NCI-H128 (cell line): ENCODE results near the gene FBXO17.
"Not testable (repeated sequence)": the region's sequence is repeated elsewhere in the genome, so short reads cannot be mapped to it uniquely, and the experiment has no call there.

Source experiments
- DNase-seq: peaks from one replicate; lab custom pipeline; 2025; ENCODE audit not compliant: unreplicated experiment; lab: John Stamatoyannopoulos, UW

The FBXO17 gene, protein sequence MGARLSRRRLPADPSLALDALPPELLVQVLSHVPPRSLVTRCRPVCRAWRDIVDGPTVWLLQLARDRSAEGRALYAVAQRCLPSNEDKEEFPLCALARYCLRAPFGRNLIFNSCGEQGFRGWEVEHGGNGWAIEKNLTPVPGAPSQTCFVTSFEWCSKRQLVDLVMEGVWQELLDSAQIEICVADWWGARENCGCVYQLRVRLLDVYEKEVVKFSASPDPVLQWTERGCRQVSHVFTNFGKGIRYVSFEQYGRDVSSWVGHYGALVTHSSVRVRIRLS

DNA sequence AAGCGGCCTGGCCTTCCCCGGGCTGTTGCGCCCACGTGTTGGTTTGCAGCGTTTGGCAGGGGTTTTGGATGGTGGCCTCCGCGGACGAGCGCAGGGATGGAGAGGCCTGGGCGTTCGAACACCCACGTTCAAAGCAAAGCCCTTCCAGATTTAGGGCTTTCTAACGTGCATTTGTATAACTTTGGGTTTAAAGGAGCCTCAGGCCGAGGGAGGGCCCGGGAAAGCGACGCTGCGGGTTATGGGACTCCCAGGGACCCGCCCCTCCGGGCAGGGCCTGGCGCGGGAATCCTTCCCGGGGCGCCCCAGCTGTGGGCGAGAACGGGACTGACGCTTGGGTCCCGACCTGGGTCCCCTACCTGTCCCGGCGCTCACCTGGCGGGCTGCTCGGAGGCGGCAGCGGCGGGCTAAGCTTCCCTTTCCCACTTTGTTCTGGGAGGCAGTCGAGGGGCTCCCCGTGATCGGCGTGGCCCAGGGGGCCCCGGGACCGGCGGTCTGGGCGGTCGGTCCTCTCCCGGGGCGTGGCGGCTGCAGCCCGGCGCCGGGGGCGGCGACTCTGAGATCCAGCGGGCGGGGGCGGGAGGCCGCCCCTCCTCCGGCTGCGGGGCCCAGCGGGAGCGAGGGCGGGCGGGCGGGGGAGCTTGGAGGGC lies at the start of gene FBXO17:
FBXO17 (minus strand) TSS at position 529 of the 647 bp plus-strand sequence. CDS start 25,423 bp downstream, outside the sequence.
- no peak for DNase-seq

DNA sequence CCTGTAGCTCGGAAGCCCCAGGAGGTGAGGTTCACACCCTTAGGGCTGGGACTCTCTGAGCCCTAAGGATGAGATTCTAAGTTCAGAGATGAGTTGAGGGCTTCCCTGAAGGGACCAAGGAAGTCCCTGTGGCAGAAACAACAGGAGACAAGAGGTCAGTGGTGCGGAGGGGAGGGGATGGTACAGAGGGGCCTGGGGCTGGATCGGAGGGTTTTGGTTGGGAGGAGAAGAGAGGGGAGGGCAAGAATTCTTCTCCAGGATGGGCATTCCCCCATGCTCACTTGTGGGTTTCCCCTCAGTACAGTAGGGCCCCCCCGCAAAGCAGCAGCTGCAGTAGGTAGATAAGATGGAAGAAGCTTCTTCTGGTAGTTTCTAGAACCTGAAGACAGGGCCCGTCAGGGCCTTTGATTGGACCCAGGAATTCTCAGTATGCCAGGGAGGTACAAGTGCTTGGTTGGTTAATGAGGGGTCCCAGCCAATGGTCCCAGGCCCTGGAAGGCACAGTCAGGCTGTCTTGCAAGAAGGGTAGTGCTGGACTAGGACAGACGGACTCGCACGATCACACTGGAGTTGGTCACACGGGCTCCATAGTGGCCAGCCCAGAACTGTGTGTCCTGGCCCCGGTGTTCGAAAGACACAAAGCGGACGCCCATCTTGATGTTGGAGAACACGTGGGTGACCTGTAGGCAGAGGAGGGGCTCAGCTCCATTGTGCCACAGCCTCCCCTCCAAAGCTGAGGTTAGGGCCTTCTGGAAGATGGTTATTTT lies 49.5 kb upstream of the FBXO17 start:
- DNase-seq, result no peak

DNA sequence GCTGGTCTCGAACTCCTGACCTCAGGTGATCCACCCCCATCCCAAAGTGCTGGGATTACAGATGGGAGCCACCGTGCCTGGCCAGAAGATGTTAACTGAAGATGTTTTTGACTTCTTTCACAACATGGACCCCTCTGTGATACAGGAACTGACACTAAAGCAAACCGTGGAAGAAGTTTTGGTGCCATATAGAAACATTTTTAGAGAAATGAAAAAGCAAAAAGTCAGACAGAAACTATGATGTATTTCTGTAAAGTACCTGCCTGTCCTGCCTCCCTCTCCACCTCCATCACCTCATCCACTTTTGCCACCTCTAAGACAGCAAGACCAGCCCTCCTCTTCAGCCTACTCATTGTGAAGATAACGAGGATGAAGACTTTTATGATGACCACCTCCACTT lies 45.5 kb upstream of the FBXO17 start:
- no peak for DNase-seq

DNA sequence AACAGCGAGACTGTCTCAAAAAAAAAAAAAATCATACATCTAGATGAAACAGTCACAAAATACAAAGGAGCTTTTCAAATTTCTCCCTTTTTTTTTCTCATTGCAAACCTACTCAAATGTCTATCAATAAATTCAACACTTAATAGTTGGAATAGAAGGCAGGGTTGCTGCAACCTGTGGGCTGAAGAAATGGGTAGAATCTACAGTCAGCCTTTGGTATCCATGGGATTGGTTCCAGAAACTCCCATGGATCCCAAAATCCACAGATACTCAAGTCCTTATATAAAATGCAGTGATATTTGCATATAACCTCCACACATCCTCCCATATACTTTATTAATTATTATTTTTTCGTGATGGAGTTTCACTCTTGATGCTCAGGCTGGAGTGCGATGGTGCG lies 42.1 kb upstream of the FBXO17 start:
- no peak for DNase-seq

DNA sequence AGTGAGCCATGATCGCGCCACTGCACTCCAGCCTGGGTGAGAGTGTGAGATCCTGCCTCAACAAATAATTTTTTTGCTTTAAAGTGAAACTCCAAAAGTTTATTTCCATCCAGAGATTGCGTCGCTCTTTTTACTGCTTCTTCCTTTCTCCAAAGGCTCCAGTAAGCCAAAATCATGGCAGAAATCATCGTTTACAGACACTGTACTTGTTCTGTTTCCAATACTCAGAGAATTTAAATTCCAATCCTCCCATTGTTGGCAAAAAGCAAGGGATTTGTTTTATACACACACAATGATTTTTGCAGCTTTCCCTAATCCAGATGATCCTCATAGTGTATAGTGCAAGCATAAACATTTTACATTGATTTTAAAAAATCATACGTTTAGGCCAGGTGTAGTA lies 41.5 kb upstream of the FBXO17 start:
- no peak for DNase-seq

DNA sequence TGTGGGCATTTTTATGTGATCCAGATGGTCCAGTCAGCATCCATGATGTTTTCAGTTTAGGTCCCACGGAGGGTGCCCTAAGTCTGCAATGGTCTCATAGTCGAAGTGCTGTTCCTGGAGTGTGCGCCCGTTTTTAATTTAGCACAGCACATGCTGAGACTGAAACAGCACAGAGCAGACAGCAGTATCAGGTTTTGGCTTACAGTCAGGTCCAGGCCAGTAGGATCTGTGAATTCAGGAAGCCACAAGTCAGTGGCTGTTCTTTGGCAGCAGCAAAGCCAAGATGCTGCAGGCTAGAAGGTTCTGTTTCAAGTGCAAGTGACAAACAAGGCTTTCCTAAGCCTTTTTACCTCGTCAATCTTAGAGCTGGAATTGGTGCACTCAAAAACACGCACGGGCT lies 38.5 kb upstream of the FBXO17 start:
- DNase-seq, result no peak

DNA sequence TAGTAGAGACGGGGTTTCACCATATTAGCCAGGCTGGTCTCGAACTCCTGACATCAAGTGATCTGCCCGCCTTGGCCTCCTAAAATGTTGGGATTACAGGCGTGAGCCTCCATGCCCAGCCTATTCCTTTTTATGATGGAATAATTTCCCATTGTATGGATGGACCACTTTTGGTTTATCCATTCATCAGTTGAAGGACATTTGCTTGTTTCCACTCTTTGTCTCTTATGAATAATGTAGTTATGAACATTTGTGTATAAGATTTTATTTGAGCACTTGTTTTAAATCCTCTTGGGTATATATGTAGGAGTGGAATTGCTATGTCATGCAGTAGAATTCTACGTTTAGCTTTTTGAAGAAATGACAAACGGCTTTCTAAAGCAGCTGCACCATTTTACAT lies 33.5 kb upstream of the FBXO17 start:
- no peak for DNase-seq

DNA sequence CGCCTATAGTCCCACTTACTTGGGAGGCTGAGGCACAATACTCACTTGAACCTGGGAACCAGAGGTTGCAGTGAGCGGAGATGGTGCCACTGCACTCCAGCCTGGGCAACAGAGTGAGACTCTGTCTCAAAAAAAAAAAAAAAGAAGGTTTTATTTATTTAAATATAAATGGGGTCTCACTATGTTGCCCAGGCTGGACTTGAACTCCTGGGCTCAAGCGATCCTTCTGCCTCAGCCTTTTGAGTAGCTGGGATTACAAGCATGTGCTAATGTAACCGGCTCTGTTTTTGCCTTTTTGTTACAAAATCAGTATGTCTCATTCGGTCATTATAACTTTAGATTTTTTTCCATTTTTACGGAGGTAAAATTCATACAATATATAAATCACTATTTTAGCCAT lies 32.6 kb upstream of the FBXO17 start:
- no peak for DNase-seq

DNA sequence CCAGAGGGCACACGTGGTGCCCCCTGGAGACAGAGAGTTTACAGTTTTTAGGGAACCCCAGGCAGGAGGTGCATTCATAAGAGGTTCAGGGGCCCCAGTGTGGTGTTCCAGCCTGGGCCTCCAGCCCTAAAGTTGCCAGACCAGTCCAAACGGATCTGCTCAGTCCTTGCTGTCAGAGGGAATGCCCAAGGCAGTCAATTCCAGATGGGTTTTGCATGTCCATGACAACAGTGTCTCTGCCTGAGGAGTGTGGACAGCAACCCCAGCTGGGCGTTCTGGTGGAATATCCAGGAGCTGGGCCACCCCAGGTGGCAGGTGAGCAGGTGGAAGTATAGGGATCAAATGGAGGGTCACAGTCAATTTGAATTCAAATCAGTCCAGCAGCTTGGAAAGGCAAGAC lies 31.6 kb upstream of the FBXO17 start:
- no peak for DNase-seq

DNA sequence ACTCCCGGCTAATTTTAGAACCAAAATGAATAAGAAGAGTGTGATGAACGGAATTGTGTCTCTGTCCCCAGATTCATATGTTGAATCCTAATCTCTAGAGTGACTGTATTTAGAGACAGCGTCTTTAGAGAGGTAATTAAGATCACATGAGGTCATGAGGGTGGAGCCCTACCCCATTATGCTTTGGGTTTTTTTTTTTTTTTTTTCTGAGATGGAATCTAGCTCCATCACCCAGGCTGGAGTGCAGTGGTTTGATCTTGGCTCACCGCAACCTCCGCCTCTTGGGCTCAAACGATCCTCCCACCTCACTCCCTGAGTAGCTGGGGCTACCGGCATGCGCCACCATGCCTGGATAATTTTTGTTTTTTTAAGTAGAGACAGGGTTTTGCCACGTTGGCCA lies 28.9 kb upstream of the FBXO17 start:
- no peak for DNase-seq

DNA sequence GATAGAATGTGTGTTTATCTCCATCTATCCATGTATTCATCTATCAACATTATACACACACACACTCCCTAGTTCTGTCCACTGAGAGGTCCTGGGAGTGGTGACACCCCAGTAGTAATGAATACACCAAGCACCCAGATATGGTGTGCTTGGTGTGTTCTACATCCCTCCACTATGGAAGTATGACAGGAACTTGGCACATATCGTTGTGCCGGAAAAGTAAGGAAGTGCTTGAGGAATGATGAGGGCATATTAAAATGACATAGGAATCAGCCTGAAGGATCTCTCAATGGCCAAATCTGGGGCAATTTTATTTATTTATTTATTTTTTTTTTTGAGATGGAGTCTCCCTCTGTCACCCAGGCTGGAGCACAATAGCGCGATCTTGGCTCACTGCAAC lies 28.3 kb upstream of the FBXO17 start:
- DNase-seq, result no peak

DNA sequence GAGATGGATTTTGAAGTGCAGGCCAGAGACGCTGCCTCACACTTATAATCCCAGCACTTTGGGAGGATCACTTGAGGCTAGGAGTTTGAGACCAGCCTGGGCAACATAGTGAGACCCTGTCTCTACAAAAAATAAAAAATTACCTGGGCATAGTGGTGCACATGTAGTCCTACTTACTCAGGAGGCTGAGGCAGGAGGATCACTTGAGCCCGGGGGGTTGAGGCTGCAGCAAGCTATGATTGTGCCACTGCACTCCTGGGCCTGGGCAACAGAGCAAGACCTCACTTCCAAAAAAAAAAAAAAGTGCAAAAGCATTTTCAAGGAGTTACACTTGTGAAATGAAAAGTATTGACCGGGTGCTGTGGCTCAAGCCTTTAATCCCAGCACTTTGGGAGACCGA lies 27.6 kb upstream of the FBXO17 start:
- no peak for DNase-seq

DNA sequence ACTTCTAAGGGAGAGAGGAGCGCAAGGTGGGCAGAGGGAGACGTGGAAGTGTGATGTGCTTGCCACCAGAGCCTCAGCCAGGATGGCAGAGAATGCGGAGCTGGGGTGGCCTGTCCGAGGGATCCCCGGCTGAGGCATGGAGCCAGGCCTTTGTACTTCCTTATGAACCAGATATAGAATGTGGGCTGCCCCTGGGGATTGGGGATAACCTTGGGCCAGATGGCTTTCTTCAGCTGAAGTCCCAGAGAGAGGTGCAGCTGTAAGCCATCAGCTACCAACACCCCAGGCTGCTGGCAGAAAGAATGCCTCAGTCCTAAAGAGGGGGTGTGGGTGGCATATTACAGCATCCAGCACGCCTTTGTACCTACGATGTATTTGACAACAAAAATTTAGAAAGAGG lies 25.5 kb upstream of the FBXO17 start:
- no peak for DNase-seq

DNA sequence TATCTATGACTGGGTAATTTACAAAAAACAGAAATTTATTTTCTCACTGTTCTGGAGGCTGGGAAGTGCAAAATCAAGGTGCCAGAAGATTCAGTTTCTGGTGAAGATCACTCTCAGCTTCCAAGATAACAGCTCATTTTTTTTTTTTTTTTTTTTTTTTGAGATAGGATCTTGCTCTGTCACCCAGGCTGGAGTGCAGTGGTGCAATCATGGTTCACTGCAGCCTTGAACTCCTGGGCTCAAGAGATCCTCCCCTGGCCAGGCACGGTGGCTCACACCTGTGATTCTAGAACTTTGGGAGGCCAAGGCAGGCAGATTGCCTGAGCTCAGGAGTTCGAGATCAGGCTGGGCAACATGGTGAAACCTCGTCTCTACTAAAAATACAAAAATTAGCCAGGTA lies 22.0 kb upstream of the FBXO17 start:
- DNase-seq, result not testable (repeated sequence)

DNA sequence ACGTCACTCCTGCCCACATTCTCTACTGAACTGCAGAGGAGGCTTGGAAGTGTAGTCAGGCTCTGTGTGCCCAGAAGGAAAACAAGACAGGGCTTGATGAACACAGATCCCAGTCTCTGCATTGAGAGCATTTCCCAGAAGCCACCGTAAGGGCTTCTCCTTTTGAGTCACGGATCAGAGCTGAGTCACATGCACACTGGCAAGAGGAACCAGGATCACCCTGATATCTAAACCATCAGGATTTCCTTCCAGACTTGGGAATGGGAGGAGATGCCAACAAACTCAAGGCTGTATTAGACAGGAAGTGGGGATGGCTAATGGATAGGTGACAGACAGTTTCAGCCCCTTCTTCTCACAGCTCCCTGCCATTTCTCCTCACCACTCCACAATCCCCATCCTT lies 17.7 kb upstream of the FBXO17 start:
- DNase-seq, result no peak

DNA sequence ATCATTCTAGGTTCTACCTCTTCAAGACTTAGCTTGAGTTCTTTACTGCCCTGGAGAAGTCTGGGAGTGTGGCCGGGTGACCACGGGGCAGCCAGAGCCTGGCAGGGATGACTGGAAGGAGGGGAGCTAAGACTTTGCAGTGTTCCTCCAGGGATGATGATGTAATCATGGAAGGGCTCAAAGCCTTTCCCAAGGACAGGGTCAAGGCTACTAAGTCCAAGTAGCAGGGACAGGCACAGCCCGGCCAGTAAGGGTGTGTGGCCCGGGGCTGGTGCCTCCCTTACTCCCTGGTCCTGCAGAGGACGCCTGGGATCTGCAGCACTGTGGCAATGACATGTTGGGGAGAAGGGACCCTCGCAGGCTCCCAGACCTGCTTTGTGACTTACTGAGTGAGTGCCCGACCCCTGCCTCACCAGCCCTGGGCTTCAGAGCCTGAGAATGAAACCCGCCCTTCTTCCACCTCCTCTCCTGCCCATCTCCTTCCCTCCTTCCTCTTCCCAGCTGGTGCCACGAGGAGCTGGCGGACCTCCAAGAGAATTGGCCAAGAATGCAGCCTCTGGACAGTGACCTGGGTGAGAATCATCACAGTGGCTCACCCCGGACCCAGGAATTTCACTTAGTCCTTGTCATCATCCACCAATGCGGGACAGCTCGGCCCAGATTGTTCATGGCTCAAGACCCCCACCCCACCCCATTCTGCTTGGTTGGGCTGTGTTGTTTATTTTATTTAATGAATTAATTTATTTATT lies 15.6 kb upstream of the FBXO17 start:
- DNase-seq, result no peak

DNA sequence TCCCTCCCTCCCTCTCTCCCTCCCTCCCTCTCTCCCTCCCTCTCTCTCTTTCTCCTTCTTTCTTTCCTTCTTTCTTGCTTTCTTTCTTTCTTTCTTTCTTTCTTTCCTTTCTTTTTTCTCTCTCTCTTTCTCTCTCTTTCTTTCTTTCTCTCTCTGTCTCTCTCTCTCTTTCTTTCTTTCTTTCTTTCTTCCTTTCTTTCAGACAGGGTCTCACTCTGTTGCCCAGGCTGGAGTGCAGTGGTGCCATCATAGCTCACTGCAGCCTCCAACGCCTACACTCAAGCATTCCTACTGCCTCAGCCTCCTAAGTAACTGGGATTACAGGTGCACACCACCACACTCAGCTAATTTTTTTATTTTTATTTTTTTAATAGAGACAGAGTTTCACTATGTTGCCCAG lies 14.1 kb upstream of the FBXO17 start:
- not testable (repeated sequence) for DNase-seq

DNA sequence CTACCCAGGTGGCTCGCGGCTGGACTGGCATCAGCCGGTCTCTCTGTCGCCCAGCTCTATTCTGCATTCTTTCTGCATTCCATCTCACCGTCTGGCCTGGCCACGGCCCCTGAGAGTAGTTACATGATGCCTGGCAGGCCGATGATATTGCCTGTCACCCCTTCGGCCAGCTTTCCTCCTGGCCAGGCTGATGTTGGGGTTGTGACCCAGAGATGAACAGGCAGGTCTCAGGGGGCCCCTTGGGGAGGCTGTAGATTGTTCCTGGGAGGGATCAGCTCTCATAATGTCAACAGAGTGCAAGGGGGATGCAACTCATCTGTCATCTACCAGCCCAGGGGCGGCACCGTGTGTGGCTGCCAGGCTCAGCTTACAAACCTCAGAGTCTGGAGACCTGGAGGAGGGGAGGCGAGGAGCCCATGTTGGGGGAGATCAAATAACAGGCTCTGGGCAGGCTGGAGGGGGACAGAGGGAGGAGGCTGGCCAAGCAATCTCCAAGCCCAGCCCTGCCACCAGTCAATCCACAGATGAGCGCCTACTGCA lies 13.6 kb upstream of the FBXO17 start:
- DNase-seq, result no peak

DNA sequence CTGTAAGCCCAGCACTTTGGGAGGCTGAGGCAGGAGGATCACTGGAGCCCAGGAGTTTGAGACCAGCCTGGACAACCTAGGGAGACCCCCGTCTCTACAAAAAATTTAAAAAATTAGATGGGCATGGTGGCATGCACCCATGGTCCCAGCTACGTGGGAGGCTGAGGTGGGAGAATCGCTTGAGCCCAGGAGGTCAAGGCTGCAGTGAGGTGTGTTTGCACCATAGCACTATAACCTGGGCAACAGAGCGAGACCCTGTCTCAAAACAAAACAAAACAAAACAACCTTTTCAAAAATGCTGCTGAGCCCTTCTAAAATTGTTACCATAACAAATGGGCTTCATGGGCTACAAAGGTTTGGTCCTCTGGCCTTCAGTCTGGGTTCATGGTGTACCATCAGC lies 13.1 kb upstream of the FBXO17 start:
- DNase-seq, result not testable (repeated sequence)

DNA sequence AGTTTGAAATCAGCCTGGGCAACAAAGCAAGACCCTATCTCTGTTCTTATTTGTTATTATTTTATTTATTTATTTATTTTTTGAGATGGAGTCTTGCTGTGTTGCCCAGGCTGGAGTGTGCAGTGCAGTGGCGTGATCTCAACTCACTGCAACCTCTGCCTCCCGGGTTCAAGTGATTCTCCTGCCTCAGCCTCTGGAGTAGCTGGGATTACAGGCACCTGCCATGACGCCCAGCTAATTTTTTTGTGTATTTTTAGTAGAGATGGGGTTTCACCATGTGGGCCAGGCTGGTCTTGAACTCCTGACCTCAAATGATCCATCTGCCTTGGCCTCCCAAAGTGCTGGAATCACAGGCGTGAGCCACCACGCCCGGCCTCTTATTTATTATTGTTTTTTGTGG lies 12.2 kb upstream of the FBXO17 start:
- DNase-seq, result not testable (repeated sequence)

DNA sequence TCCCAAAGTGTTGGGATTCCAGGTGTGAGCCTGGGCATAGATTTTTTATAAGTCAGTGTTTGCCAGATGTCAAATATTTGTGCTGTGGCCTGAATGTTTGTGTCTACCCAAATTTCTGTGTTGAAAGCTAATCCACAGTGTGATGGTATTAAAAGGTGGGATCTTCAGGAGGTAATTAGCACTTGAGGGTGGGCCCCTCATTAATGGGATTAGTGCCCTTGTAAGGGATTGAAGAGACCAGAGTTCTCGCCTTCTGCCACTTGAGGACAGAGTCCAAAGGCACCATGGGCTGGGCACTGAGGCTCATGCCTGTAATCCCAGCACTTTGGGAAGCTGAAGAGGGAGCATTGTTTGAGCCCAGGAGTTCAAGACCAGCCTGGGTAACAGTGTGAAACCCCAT lies 9.7 kb upstream of the FBXO17 start:
- DNase-seq, result no peak
